ENCODE results near the gene SLC6A11. TPM values are rescaled to one million over a fixed set of nuclear protein-coding genes. Genes with fewer than 3 reads are reported as not detected.

Gene SLC6A11
- total and polyA plus RNA-seq, 2 of the 8 experiments (the other 6 are each of a cell fraction or from before 2014, with no cell fraction given): 0.78 to 1.5 TPM

Other genes with a start within 250 kb of the SLC6A11 start
- 0.30 and 0.31 TPM in 2 replicates for gene SLC6A1, start 176.5 kb downstream of the SLC6A11 start, total RNA-seq (2021; fragmentation: NEBNext Ultra II Directional; extraction: Animal tissue kit (Norgen Biotek cat#: 25700))
- 0.35 and 0.63 TPM in 2 replicates for gene SLC6A1, start 176.5 kb downstream of the SLC6A11 start, polyA plus RNA-seq (2011; rRNA removed)

Data from H1 (cell line).